HG03571 (cell line): ENCODE data around the gene IL22RA1.

Experiments
- ATAC-seq: cut with Tn5 transposase; IDR thresholded peaks from one replicate; pipeline ENCODE4 v1.9.1; 2021; ENCODE audit not compliant: unreplicated experiment

Gene IL22RA1

GRCh38 chr1:24142546-24143534, at the start of gene IL22RA1:
Gene IL22RA1, minus strand, starts transcription at chr1:24143140. Its CDS starts 58 bp downstream, at chr1:24143082.
- no peak for ATAC-seq

GRCh38 chr1:24191860-24192259, 48.9 kb upstream of the IL22RA1 start:
- ATAC-seq = no peak

GRCh38 chr1:24190983-24191461, 48.1 kb upstream of the IL22RA1 start:
- peak; percentile 46 for ATAC-seq

- ATAC-seq = no peak
Measured at GRCh38 chr1:24189528-24189927, 46.6 kb upstream of the IL22RA1 start.

GRCh38 chr1:24186993-24187790, 44.3 kb upstream of the IL22RA1 start, which contains the start of gene IFNLR1:
Gene IFNLR1, minus strand, starts transcription at chr1:24187289. Its CDS starts 41 bp downstream, at chr1:24187248.
- ATAC-seq = no peak

GRCh38 chr1:24186711-24186992, 43.7 kb upstream of the IL22RA1 start:
- no peak for ATAC-seq

- no peak for ATAC-seq
Measured at GRCh38 chr1:24186031-24186710, 43.2 kb upstream of the IL22RA1 start.

- no peak for ATAC-seq
Measured at GRCh38 chr1:24185076-24185475, 42.1 kb upstream of the IL22RA1 start.

- ATAC-seq = no peak
Measured at GRCh38 chr1:24182061-24182460, 39.1 kb upstream of the IL22RA1 start.

- no peak for ATAC-seq
Measured at GRCh38 chr1:24181619-24182018, 38.7 kb upstream of the IL22RA1 start.

GRCh38 chr1:24180676-24181075, 37.7 kb upstream of the IL22RA1 start:
- no peak for ATAC-seq

- no peak for ATAC-seq
Measured at GRCh38 chr1:24179251-24179840, 36.4 kb upstream of the IL22RA1 start.

- ATAC-seq = no peak
Measured at GRCh38 chr1:24178407-24178806, 35.5 kb upstream of the IL22RA1 start.

- no peak for ATAC-seq
Measured at GRCh38 chr1:24177161-24177560, 34.2 kb upstream of the IL22RA1 start.

GRCh38 chr1:24175033-24175755, 32.3 kb upstream of the IL22RA1 start:
- no peak for ATAC-seq

- no peak for ATAC-seq
Measured at GRCh38 chr1:24173638-24174575, 31.0 kb upstream of the IL22RA1 start.

GRCh38 chr1:24172598-24172997, 29.7 kb upstream of the IL22RA1 start:
- no peak for ATAC-seq

- no peak for ATAC-seq
Measured at GRCh38 chr1:24169286-24169685, 26.3 kb upstream of the IL22RA1 start.

GRCh38 chr1:24168245-24168644, 25.3 kb upstream of the IL22RA1 start:
- no peak for ATAC-seq
